Fibroblast of mammary gland (primary cell): Measurements from ENCODE around the gene LDLRAD2.

ENCODE experiments used
- DNase-seq: peaks from one replicate; pipeline ENCODE4 v3.0.0-alpha.2; 2010; ENCODE audit warnings: low read depth
- H3K4me3 ChIP-seq: 2 replicates; pipeline ENCODE4 v1.5.1; 2011; ENCODE audit warnings: low read depth, mild to moderate bottlenecking, low read length, moderate library complexity; ENCODE audit not compliant: control insufficient read depth
- CTCF ChIP-seq: conservative IDR thresholded peaks from 2 replicates; pipeline ENCODE4 v1.5.1; 2011; ENCODE audit warnings: low read depth, low read length, inconsistent platforms; ENCODE audit not compliant: control insufficient read depth, insufficient read depth

LDLRAD2 gene

GRCh38 chr1:21870611-21871010 lies 58.5 kb downstream of the LDLRAD2 start:
- no peak for DNase-seq
- no peak overlapping the region for H3K4me3 ChIP-seq
- no peak for TF ChIP-seq CTCF

GRCh38 chr1:21871943-21872342 lies 59.9 kb downstream of the LDLRAD2 start:
- TF ChIP-seq CTCF = no peak
- no peak overlapping the region for H3K4me3 ChIP-seq
- no peak for DNase-seq

- DNase-seq = no peak
- H3K4me3 ChIP-seq = no peak overlapping the region
- TF ChIP-seq CTCF = no peak
Measured at GRCh38 chr1:21872445-21873079, 60.5 kb downstream of the LDLRAD2 start.

- no peak for TF ChIP-seq CTCF
- DNase-seq = no peak
- H3K4me3 ChIP-seq = no peak overlapping the region
Measured at GRCh38 chr1:21873174-21873573, 61.1 kb downstream of the LDLRAD2 start.

GRCh38 chr1:21873761-21874160 lies 61.7 kb downstream of the LDLRAD2 start:
- no peak for TF ChIP-seq CTCF
- no peak for DNase-seq
- no peak overlapping the region for H3K4me3 ChIP-seq

GRCh38 chr1:21874328-21874727 lies 62.3 kb downstream of the LDLRAD2 start:
- TF ChIP-seq CTCF = no peak
- H3K4me3 ChIP-seq = no peak overlapping the region
- DNase-seq = no peak
